ENCODE results near the gene HCN4. TPM values are rescaled to one million over a fixed set of nuclear protein-coding genes. Genes with fewer than 3 reads are reported as not detected.

The HCN4 gene
- total RNA-seq, 4 donors from 2014 or later = 0.17 TPM; not detected in 3

DNA sequence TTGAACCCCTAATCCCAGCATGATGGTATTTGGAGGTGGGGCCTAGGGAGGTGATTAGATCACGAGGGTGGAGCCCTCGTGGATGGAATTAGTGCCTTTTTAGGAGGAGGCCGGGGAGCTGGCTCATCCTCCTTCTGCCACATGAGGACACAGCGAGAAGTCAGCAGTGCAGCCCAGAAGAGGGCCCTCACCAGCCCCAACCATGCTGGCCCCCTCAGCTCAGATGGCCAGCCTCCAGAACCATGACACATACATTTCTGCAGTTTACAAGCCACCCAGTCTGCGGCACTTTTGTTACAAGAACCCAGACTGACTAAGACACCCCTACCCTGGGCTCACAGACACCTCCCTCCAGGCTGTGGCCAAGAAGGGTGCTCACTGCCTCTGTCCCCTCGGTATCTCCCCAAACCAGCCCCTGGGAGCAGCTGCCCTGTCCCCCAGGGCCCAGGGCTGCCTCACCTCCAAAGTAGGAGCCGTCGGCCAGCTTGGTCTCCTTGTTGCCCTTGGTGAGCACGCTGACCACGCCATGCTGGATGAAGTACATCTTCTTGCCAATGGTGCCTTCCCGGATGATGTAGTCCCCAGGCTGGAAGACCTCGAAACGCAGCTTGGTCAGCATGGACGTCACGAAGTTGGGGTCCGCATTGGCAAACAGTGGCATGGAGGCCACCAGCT is 44.1 kb downstream of the HCN4 start:
- no peak for TF ChIP-seq POLR2AphosphoS5 (IDR thresholded peaks at IDR 0.05)
- TF ChIP-seq, protein P1, sequence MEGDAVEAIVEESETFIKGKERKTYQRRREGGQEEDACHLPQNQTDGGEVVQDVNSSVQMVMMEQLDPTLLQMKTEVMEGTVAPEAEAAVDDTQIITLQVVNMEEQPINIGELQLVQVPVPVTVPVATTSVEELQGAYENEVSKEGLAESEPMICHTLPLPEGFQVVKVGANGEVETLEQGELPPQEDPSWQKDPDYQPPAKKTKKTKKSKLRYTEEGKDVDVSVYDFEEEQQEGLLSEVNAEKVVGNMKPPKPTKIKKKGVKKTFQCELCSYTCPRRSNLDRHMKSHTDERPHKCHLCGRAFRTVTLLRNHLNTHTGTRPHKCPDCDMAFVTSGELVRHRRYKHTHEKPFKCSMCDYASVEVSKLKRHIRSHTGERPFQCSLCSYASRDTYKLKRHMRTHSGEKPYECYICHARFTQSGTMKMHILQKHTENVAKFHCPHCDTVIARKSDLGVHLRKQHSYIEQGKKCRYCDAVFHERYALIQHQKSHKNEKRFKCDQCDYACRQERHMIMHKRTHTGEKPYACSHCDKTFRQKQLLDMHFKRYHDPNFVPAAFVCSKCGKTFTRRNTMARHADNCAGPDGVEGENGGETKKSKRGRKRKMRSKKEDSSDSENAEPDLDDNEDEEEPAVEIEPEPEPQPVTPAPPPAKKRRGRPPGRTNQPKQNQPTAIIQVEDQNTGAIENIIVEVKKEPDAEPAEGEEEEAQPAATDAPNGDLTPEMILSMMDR (IDR thresholded peaks at IDR 0.05) = no peak
- no peak for TF ChIP-seq POLR2A (IDR thresholded peaks at IDR 0.05; ENCODE audit: low read depth)
- TF ChIP-seq EP300 (IDR thresholded peaks at IDR 0.05) = no peak
- peaks cover 0 to 65% (median 3%) of the 10 kb centered on the region in 4 donors for H3K27me3 ChIP-seq
- DNase-seq (ENCODE audit: extremely low spot score) = no peak
- H3K27ac ChIP-seq (replicated peaks in 1 of 4) = no peak overlapping the region
- H3K4me1 ChIP-seq = no peaks in the 10 kb centered on the region
- WGBS = 96% methylated on average over 11 of the region's 16 CpGs
- H3K36me3 ChIP-seq = peaks cover 0 to 7% (median 0%) of the 10 kb centered on the region in 4 donors
- intact Hi-C loops (cut with DNase I) = no loop called here
- no peaks in the 10 kb centered on the region for H3K9me3 ChIP-seq
- H3K4me3 ChIP-seq = no peak overlapping the region

DNA sequence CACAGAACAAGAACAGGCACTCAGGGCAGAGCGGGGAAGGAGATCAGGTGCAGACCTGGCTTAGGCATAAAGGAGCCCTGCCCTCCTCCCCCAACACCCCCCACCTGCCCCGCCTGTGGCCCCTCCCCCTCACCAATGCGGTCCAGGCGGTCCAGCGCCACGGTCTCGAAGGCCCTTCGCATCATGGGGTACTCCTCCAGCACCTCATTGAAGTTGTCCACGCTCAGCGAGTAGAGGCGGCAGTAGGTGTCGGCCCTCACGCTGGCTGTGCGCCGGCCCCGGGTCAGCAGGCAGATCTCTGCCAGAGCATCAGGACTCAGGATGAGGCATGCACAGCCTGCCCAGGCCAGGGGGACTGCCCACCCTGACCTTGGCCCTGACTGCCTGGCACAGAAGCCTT is 44.8 kb downstream of the HCN4 start:
- intact Hi-C loops (cut with DNase I) = no loop called here
- TF ChIP-seq, protein P1 (IDR thresholded peaks at IDR 0.05) = no peak
- no peak for TF ChIP-seq EP300 (IDR thresholded peaks at IDR 0.05)
- no peak for TF ChIP-seq POLR2A (IDR thresholded peaks at IDR 0.05; ENCODE audit: low read depth)
- TF ChIP-seq POLR2AphosphoS5 (IDR thresholded peaks at IDR 0.05) = no peak
- Histone ChIP-seq H3K9me3 (no peaks in the 10 kb centered on the region), H3K27me3 (peaks cover 0 to 72% (median 6%) of the 10 kb centered on the region in 4 donors), H3K27ac (replicated peaks in 1 of 4) (no peak overlapping the region), H3K4me1 (no peaks in the 10 kb centered on the region), H3K36me3 (peaks cover 0 to 7% (median 0%) of the 10 kb centered on the region in 4 donors), H3K4me3 (no peak overlapping the region)
- DNase-seq (ENCODE audit: extremely low spot score) = no peak
- 100% methylated on average over 3 of the region's 16 CpGs for WGBS

DNA sequence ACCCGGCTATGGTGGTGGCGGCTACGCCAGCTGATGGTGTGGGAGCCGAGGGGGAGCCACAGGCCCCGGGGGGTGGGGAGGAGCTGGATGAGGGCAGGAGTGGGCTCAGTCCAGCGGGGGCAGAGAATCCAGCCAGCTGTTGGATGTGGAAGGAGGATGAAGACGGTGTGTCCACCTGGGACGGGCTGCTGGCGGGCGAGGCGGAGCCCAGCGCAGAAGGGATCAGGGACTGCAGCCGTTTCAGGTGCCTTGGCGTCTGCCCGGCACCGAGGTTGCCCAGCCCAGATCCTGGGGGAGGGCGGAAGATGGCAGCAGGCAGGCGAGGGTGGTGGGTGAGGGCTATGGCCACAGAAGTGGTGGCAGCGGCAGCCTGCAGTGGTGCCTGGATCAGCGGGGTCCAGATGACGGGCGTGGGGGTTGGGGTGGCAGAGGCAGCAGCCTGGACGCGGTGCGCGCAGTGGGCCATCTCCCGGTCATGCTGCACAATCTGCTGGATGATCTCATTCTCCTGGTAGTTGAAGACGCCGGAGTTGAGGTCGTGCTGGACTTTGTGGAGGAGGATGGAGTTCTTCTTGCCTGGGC is 45.3 kb downstream of the HCN4 start:
- 91% methylated on average over 30 of the region's 30 CpGs for WGBS
- H3K4me1 ChIP-seq = no peaks in the 10 kb centered on the region
- H3K4me3 ChIP-seq = no peak overlapping the region
- DNase-seq (ENCODE audit: extremely low spot score) = no peak
- no peaks in the 10 kb centered on the region for H3K9me3 ChIP-seq
- peaks cover 0 to 7% (median 0%) of the 10 kb centered on the region in 4 donors for H3K36me3 ChIP-seq
- TF ChIP-seq, protein P1 (IDR thresholded peaks at IDR 0.05) = no peak
- TF ChIP-seq POLR2A (IDR thresholded peaks at IDR 0.05; ENCODE audit: low read depth) (no peak), POLR2AphosphoS5 (IDR thresholded peaks at IDR 0.05) (no peak)
- intact Hi-C loops (cut with DNase I) = no loop called here
- peaks cover 0 to 77% (median 10%) of the 10 kb centered on the region in 4 donors for H3K27me3 ChIP-seq
- H3K27ac ChIP-seq (replicated peaks in 1 of 4) = no peak overlapping the region

DNA sequence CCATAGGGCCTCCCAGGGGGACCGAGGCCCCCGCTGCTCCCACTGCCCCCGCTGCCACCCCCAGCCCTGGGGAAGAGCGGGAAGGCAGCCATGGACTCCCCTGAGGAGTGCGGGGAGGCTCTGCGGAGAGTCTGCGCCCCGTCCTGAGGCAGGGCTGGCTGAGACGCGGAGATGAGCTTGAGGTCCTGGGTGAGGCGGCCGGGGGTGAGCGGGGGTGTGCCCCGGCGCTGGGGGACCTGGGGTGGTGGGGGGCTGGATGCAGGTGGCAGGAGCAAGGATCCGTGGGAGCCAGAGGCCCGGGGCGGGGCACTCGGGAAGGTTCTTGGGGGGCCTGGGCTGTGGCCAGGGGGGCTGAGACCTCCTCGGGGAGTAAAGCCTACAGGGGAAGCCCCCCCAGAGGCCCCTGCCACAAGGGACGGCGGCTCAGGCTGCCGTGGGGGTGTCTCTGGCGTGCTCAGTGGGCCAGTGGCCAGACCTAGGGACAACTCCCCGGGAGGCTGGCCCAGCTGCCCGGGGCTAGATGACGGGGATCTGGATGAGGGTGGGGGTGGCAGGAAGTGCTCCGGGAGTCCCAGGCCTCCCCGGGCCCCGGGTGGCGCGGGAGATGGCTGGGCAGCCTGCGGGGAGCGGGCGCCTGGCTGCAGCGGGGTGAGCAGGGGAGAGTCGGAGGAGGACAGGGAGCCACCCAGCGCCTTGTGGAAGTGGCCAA is 45.9 kb downstream of the HCN4 start:
- H3K4me1 ChIP-seq = no peaks in the 10 kb centered on the region
- H3K27me3 ChIP-seq = peaks cover 0 to 77% (median 10%) of the 10 kb centered on the region in 4 donors
- intact Hi-C loops (cut with DNase I) = no loop called here
- no peak for DNase-seq (ENCODE audit: extremely low spot score)
- H3K4me3 ChIP-seq = no peak overlapping the region
- H3K36me3 ChIP-seq = peaks cover 0 to 7% (median 0%) of the 10 kb centered on the region in 4 donors
- 87% methylated on average over 37 of the region's 38 CpGs for WGBS
- TF ChIP-seq POLR2AphosphoS5 (IDR thresholded peaks at IDR 0.05) (no peak), POLR2A (IDR thresholded peaks at IDR 0.05; ENCODE audit: low read depth) (no peak), EP300 (IDR thresholded peaks at IDR 0.05) (no peak)
- TF ChIP-seq, protein P1 (IDR thresholded peaks at IDR 0.05) = no peak
- no peak overlapping the region for H3K27ac ChIP-seq (replicated peaks in 1 of 4)
- no peaks in the 10 kb centered on the region for H3K9me3 ChIP-seq

Measured in esophagus muscularis mucosa (tissue), 4 donors.